Breast epithelium (tissue), 3 donors: ENCODE data around the gene MAB21L1.

Source experiments
- CTCF ChIP-seq, 3 donors: fragments of 450-650 bp; IDR thresholded peaks; one replicate each; pipeline ENCODE4 v1.5.1; 2016 to 2017; ENCODE audit warnings: antibody characterized with exemption in 3 of 3, mild to moderate bottlenecking in 3 of 3, moderate library complexity in 3 of 3
- POLR2A ChIP-seq: fragments of 450-650 bp; IDR thresholded peaks from one replicate; pipeline ENCODE4 v1.6.1; 2016; ENCODE audit warnings: antibody characterized with exemption, mild to moderate bottlenecking, moderate library complexity
- POLR2AphosphoS5 ChIP-seq, 3 donors: sonication (generic); formaldehyde crosslinking; IDR thresholded peaks; one replicate each; pipeline ENCODE4 v1.6.1; 2017; ENCODE audit warnings: antibody characterized with exemption in 3 of 3

- no peak for TF ChIP-seq CTCF (IDR thresholded peaks at IDR 0.05)
- TF ChIP-seq POLR2AphosphoS5 (IDR thresholded peaks at IDR 0.05): no peak
- no peak for TF ChIP-seq POLR2A
These were observed 37.6 kb upstream of the MAB21L1 start for GRCh38 chr13:35514061-35514477.
